GM13977 (cell line): Measurements from ENCODE around the gene UACA.

Source experiments
- DNase-seq: peaks from one replicate; pipeline ENCODE4 v3.0.0; 2012; ENCODE audit warnings: low spot score
- in situ Hi-C: fragments of 300-500 bp; cut with MboI; formaldehyde crosslinking; loops from one replicate; pipeline ENCODE4 v1.12.0; 2022; ENCODE audit warnings: low sequenced_read_pairs, low pct_unique_long_range_greater_than_20kb, mixed read lengths, inconsistent platforms; ENCODE audit not compliant: unreplicated experiment
- TF ChIP-seq, protein P1 (sequence below): IDR thresholded peaks from 2 replicates; pipeline ENCODE4 v1.5.1; 2012; ENCODE audit warnings: mild to moderate bottlenecking, control low read depth; ENCODE audit not compliant: insufficient read depth; ENCODE audit errors: extremely low read depth, missing control alignments

Gene UACA

DNA sequence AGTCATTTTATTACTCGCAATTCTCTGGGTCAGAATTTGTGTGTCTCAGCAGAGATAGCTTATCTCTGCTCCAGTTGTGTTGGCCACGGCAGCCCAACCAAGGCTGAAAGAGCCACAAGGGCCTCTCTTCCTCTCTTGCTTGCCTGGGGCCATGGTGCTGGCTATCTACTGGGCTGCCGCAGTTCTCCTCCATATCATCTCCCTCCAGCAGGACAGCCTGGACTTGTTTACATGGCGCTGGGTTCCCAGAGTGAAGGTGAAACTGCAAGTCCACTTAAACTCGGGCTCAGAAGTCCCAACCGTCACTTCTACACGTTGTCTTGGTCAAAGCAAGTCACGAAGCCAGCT, 134.8 kb downstream of the UACA start:
- no peak for DNase-seq
- TF ChIP-seq, protein P1, sequence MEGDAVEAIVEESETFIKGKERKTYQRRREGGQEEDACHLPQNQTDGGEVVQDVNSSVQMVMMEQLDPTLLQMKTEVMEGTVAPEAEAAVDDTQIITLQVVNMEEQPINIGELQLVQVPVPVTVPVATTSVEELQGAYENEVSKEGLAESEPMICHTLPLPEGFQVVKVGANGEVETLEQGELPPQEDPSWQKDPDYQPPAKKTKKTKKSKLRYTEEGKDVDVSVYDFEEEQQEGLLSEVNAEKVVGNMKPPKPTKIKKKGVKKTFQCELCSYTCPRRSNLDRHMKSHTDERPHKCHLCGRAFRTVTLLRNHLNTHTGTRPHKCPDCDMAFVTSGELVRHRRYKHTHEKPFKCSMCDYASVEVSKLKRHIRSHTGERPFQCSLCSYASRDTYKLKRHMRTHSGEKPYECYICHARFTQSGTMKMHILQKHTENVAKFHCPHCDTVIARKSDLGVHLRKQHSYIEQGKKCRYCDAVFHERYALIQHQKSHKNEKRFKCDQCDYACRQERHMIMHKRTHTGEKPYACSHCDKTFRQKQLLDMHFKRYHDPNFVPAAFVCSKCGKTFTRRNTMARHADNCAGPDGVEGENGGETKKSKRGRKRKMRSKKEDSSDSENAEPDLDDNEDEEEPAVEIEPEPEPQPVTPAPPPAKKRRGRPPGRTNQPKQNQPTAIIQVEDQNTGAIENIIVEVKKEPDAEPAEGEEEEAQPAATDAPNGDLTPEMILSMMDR: no peak
- in situ Hi-C loops: no loop called here

GRCh38 chr15:70627734-70628548, 135.4 kb downstream of the UACA start:
- no peak for DNase-seq
- TF ChIP-seq, protein P1: no peak
- in situ Hi-C loops: no loop called here

DNA sequence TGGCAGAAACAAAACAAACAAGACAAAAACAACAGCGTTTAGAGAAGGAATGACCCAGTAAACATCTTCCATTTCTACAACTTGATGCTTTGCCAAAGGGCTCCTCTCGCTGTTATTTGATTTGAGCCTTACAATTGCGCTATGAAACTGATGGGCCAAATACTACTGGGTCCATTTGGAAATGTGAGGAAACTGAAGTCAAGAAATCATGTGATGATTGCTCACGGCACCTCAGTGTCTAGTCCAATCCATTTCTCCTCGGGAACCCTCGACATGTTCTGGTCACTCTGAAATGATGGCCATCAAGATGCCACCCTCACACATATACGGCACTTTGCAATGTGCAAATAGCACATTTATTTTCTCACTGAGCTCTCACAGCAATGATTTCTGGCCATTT, 136.0 kb downstream of the UACA start:
- in situ Hi-C loops: no loop called here
- TF ChIP-seq, protein P1: no peak
- DNase-seq: no peak

GRCh38 chr15:70625438-70625837, 137.9 kb downstream of the UACA start:
- TF ChIP-seq, protein P1: no peak
- peak; percentile 16 for DNase-seq
- in situ Hi-C loops: no loop called here

DNA sequence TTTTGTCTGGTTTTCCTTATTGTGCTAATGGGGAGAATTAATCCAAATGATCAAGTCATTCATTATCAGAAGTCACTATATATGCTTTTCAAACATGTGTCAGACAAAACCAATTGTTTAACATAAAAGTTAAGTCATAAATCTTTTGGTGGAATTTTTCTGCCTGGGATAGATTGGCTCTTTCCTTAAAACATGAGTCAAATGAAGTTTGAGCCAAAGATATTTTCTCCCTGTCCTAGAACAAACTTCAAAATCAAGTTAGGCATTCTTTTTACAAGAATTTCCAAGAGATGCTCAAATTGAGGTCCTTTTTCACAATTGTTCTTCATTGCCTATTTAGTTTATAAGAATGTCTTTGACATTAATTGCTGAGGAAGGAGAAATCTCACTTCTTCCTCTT, 138.3 kb downstream of the UACA start:
- in situ Hi-C loops: no loop called here
- DNase-seq: no peak
- TF ChIP-seq, protein P1: no peak

GRCh38 chr15:70618929-70619328, 144.4 kb downstream of the UACA start:
- DNase-seq: no peak
- TF ChIP-seq, protein P1: no peak
- in situ Hi-C loops: no loop called here
